ENCODE measurements around the gene CNOT6.

DNA sequence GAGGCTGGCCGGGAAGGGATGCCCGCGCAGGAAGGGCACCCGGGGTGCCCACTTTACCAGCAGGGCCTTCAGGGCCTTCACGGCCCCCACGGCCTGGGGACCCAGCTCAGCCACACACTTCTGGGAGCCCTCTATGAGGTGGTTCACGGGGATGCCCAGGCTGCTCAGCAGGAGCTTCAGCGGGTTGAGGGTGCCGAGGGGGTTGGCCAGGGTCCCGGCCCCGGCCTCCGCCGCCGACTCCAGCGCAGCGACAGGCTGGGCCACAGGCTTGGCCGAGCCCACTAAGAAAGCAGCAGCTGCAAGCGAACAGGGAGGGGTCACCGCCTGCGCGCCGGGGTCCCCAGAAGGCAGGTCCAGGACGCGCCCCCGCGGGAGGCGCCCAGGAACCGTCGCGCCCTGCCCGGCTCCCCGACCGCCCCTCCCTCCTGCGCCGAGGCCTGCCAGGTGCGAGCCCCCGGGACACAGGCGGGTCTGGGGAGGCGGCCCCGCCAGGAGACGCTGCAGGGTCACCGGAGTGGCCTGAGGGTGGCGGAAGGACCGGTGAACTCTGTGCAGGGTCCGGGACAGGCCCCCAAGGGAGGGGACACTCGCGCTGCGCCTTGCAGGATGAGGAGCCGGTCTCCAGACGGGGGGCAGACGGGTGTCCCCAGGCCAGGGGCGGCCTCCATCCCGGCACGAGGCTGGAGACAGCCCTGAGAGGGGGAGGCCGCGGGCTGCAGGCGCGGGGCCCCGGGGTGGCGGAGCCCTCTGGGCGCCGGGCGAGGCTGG lies 96.5 kb downstream of the CNOT6 start:
- TF ChIP-seq POLR2AphosphoS5 (IDR thresholded peaks at IDR 0.05; ENCODE audit: low read depth, low read length) = no peak
- no peak for TF ChIP-seq TAF1 (IDR thresholded peaks at IDR 0.05; ENCODE audit: borderline replicate concordance, insufficient read depth, low read length)
